K562 (cell line): ENCODE results near the gene MYO10. TPM values are rescaled to one million over a fixed set of nuclear protein-coding genes. Genes with fewer than 3 reads are reported as not detected.

Experiments used
- ATAC-seq: fragments of 200-7000 bp; cut with Tn5 transposase; 3 replicates; pipeline ENCODE4 v1.9.1; 2020; ENCODE audit warnings: moderate library complexity
- BruUV-seq: library from RNA; stranded (reverse); fragments of 400-500 nt; replicated peaks from 2 replicates; lab custom pipeline; 2021; lab: Mats Ljungman, UMichigan
- CTCF ChIA-PET: fragments of 300-600 bp; formaldehyde crosslinking; extraction: SDS; loops from one replicate; lab custom pipeline; 2021; ENCODE audit warnings: low intra/inter-chr PET ratio; lab: Yijun Ruan, JAX
- POLR2A ChIA-PET: fragments of 300-600, 350-650 bp; sonication (Branson Sonifier 250); formaldehyde crosslinking; extraction: SDS; loops from one replicate; lab custom pipeline; 2021; ENCODE audit warnings: antibody characterized with exemption, inconsistent platforms; lab: Yijun Ruan, JAX
- DNase-seq, 4 experiments: peaks; one replicate each; pipeline versions ENCODE4 v3.0.0 to v3.0.0-alpha.2; 2011 to 2018; ENCODE audit warnings: low spot score in 3 of 4, mixed read lengths in 3 of 4; ENCODE audit errors: extremely low read depth in 1 of 4
- FAIRE-seq: peaks from 2 replicates; lab custom pipeline; 2011; peaks lifted over from hg19 to GRCh38; lab: Jason Lieb, UNC
- H2AFZ ChIP-seq: 2 replicates; pipeline ENCODE4 v1.6.0; 2011; ENCODE audit warnings: low read depth, low read length, control low read depth, inconsistent platforms
- H3K27ac ChIP-seq: fragments of 200-600 bp; 3 replicates; pipeline ENCODE4 v1.8.0; 2011; ENCODE audit warnings: low read depth, mild to moderate bottlenecking, control low read depth, inconsistent platforms, low read length, moderate library complexity, mixed read lengths; ENCODE audit errors: extremely low read depth
- H3K27me3 ChIP-seq, 2 experiments: fragments of 300-600 bp in 1 of 2; 2 replicates in 1 of 2; 3 replicates in 1 of 2; pipeline versions ENCODE4 v1.6.0 to v1.8.0; 2011; ENCODE audit warnings: inconsistent platforms in 2 of 2, low read length in 2 of 2, mild to moderate bottlenecking in 1 of 2, mixed read lengths in 1 of 2, moderate library complexity in 1 of 2; ENCODE audit not compliant: control insufficient read depth in 2 of 2, insufficient read depth in 2 of 2
- H3K36me3 ChIP-seq: fragments of 300-600 bp; 3 replicates; pipeline ENCODE4 v1.8.0; 2011; ENCODE audit warnings: mild to moderate bottlenecking, low read length, inconsistent platforms; ENCODE audit not compliant: control insufficient read depth, insufficient read depth
- H3K4me1 ChIP-seq, 2 experiments: fragments of 200-600 bp in 1 of 2; replicated peaks in 1 of 2; 2 replicates in 1 of 2; 3 replicates in 1 of 2; pipeline versions ENCODE4 v1.5.1 to v1.8.0; 2011; ENCODE audit warnings: inconsistent platforms in 2 of 2, low read length in 2 of 2, mild to moderate bottlenecking in 1 of 2, mixed read lengths in 1 of 2, moderate library complexity in 1 of 2; ENCODE audit not compliant: control insufficient read depth in 2 of 2, insufficient read depth in 2 of 2
- H3K4me2 ChIP-seq: 2 replicates; pipeline ENCODE4 v1.6.1; 2011; ENCODE audit warnings: low read length, control low read depth, inconsistent platforms, mixed read lengths; ENCODE audit not compliant: insufficient read depth
- H3K4me3 ChIP-seq: fragments of 200-600 bp; sonication (generic), shearing (Covaris generic); 2 replicates; pipeline ENCODE4 v1.5.1; 2016; ENCODE audit warnings: control low read depth, inconsistent platforms
- H3K79me2 ChIP-seq: fragments of 200-600 bp; 3 replicates; pipeline ENCODE4 v1.8.0; 2011; ENCODE audit warnings: low read length, inconsistent platforms; ENCODE audit not compliant: control insufficient read depth, insufficient read depth
- H3K9ac ChIP-seq, 2 experiments: 2 replicates each; pipeline versions ENCODE4 v1.6.0 to v1.6.1; 2011; ENCODE audit warnings: low read depth in 2 of 2, low read length in 2 of 2, control low read depth in 1 of 2, inconsistent platforms in 1 of 2, mild to moderate bottlenecking in 1 of 2, mixed read lengths in 1 of 2; ENCODE audit not compliant: insufficient read depth in 1 of 2
- H3K9me1 ChIP-seq: one replicate; pipeline ENCODE4 v1.6.0; 2011; ENCODE audit warnings: inconsistent platforms, mild to moderate bottlenecking, low read length, moderate library complexity; ENCODE audit not compliant: control insufficient read depth, insufficient read depth
- H3K9me3 ChIP-seq: replicated peaks from 2 replicates; pipeline ENCODE4 v1.5.1; 2011; ENCODE audit warnings: low read depth, low read length, inconsistent platforms; ENCODE audit not compliant: control insufficient read depth, insufficient read depth
- H4K20me1 ChIP-seq: replicated peaks from 2 replicates; pipeline ENCODE4 v1.6.1; 2011; ENCODE audit warnings: low read length, inconsistent platforms, mixed read lengths; ENCODE audit not compliant: control insufficient read depth, insufficient read depth
- NBN ChIP-seq: fragments of 450-650 bp; IDR thresholded peaks from 2 replicates; pipeline ENCODE4 v1.6.1; 2016; ENCODE audit warnings: low read depth, mild to moderate bottlenecking
- SREBF2 ChIP-seq: sonication (generic); formaldehyde crosslinking; IDR thresholded peaks from 2 replicates; pipeline ENCODE4 v1.4.0; 2020; ENCODE audit warnings: mild to moderate bottlenecking, missing genetic modification reagents
- ZNF445 ChIP-seq: fragments of 250-450 bp; sonication (Bioruptor Pico); IDR thresholded peaks from 2 replicates; pipeline ENCODE4 v1.4.0; 2020; ENCODE audit warnings: low read depth, mild to moderate bottlenecking, moderate library complexity
- WGBS: fragments of 100-300 bp; shearing (Covaris generic); methylation state at CpG from one replicate; pipeline ENCODE4 v1.1.6; 2016; ENCODE audit warnings: low coverage, mixed read lengths; ENCODE audit not compliant: insufficient coverage; ENCODE audit errors: missing lambda C conversion rate; 5-methylcytosine and 5-hydroxymethylcytosine counted together
- in situ Hi-C: fragments of 300-500 bp; cut with MboI; formaldehyde crosslinking; loops from 4 replicates; pipeline ENCODE4 v1.15.0; 2018; ENCODE audit warnings: inconsistent platforms, mixed read lengths
- intact Hi-C: fragments of 100-400 bp; cut with micrococcal nuclease; formaldehyde crosslinking; loops from 2 replicates; pipeline ENCODE4 v1.14.2; 2022
- polyA plus RNA-seq, 8 experiments: library from polyadenylated mRNA; depleted of rRNA in 4 of 8; stranded (reverse) in 5 of 8; unstranded in 3 of 8; fragments of >200 nt; fragmentation: Nextera tagmentation in 2 of 8; fragmentation: Illumina TruSeq in 1 of 8; extraction: Ambion mirVana in 2 of 8; extraction: Trizol in 1 of 8; gene quantifications; 2 replicates each; pipeline versions ENCODE4 v1.2.1 to v1.2.3, GENCODE V29; 2011 to 2014; ENCODE audit warnings: inconsistent platforms in 1 of 8, missing spikeins in 1 of 8
- total RNA-seq, 7 experiments: library from RNA; depleted of rRNA in 6 of 7; stranded (reverse); fragments of >200 nt in 6 of 7; fragmentation: Illumina TruSeq in 2 of 7; extraction: Trizol in 2 of 7; gene quantifications; 2 replicates each; pipeline versions ENCODE4 v1.2.1 to v1.2.3, GENCODE V29; 2011 to 2021; ENCODE audit warnings: low replicate concordance in 1 of 7
- TF ChIP-seq, protein P1 (sequence below): conservative IDR thresholded peaks from 2 replicates; pipeline ENCODE4 v1.6.1; 2011; ENCODE audit warnings: low read depth, mild to moderate bottlenecking, low read length; ENCODE audit not compliant: control insufficient read depth
- TF ChIP-seq, protein P2 (sequence below): fragments of 250-450 bp; sonication (Bioruptor Pico); IDR thresholded peaks from 2 replicates; pipeline ENCODE4 v1.8.0; 2021; ENCODE audit warnings: moderate library complexity, mild to moderate bottlenecking, inconsistent platforms

MYO10 gene
- total and polyA plus RNA-seq, 9 of the 15 experiments (the other 6 are each of a cell fraction or from before 2014, with no cell fraction given), result 0.04 to 0.24 TPM; not detected in 7

DNA sequence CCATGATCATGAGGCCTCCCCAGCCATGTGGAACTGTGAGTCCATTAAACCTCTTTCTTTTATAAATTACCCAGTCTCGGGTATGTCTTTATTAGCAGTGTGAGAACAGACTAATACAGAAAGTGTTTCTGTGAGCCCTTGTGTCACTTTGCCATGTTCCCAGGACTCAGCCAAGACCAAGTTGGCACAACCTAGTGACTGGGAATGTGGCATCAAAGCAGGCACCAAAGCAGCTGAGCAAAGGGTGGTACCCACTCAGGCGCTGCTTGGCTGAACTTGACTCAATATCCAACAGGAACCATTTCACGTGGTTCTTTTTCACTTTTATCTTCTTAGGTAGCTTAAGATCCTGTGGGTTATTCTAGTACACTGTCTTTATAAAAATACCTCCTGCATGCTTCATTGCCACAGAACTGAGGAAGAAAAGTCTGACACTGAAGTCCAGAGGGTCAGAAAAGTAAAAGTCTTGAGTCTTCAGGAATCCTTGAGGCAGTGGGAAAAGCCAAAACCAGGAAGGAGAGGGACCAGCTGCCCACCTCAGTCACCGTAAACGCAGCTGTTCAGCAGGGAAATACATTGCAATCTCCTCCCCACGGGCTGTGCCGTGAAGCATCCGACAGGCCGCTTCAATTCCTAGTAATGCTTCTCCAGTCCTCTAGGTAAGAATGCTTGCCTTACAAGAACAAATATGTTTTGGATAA, 228.8 kb downstream of the MYO10 start (continued):
- TF ChIP-seq, protein P1, sequence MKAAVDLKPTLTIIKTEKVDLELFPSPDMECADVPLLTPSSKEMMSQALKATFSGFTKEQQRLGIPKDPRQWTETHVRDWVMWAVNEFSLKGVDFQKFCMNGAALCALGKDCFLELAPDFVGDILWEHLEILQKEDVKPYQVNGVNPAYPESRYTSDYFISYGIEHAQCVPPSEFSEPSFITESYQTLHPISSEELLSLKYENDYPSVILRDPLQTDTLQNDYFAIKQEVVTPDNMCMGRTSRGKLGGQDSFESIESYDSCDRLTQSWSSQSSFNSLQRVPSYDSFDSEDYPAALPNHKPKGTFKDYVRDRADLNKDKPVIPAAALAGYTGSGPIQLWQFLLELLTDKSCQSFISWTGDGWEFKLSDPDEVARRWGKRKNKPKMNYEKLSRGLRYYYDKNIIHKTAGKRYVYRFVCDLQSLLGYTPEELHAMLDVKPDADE, result no peak
- TF ChIP-seq, all 486 proteins: peak for 0

DNA sequence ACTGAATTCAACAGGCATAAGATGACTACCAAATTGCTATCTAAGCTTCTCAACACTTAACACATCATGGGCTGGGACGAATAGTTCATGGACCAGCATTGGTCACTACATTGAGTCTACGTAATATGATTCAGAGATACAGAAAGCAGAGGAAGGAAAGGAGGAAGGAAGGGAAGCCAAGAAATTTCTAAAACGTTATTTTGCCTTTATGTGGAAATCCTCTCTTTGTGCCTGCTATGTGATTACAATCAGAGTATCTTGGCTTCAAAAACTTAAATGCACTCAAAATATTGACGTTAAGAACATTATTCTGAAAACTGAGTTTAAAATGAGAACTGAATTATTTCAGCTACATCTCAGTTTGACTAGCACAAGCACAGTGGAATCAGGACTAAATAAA, 231.1 kb downstream of the MYO10 start:
- Histone ChIP-seq H3K9ac (no peak overlapping the region), H3K79me2 (no peaks in the 10 kb centered on the region), H4K20me1 (no peaks in the 10 kb centered on the region; the same call in 1 of the 2 replicates), H3K4me3 (no peak overlapping the region), H3K4me1 (peaks cover 0 to 8% of the 10 kb centered on the region in 2 experiments; a peak in 1 of 5 replicates), H3K9me1 (no peaks in the 10 kb centered on the region), H3K27me3 (peaks cover 11 to 25% of the 10 kb centered on the region in 2 experiments; a peak in 4 of 5 replicates), H3K27ac (no peak overlapping the region), H2AFZ (no peak overlapping the region), H3K9me3 (no peaks in the 10 kb centered on the region), H3K36me3 (no peaks in the 10 kb centered on the region), H3K4me2 (no peak overlapping the region)
- CTCF ChIA-PET, result no interaction called here
- BruUV-seq, result no TSS peak
- intact Hi-C loops, result no loop called here
- no peak for TF ChIP-seq ZNF445 (CRISPR knock-in tag)
- TF ChIP-seq, protein P2, sequence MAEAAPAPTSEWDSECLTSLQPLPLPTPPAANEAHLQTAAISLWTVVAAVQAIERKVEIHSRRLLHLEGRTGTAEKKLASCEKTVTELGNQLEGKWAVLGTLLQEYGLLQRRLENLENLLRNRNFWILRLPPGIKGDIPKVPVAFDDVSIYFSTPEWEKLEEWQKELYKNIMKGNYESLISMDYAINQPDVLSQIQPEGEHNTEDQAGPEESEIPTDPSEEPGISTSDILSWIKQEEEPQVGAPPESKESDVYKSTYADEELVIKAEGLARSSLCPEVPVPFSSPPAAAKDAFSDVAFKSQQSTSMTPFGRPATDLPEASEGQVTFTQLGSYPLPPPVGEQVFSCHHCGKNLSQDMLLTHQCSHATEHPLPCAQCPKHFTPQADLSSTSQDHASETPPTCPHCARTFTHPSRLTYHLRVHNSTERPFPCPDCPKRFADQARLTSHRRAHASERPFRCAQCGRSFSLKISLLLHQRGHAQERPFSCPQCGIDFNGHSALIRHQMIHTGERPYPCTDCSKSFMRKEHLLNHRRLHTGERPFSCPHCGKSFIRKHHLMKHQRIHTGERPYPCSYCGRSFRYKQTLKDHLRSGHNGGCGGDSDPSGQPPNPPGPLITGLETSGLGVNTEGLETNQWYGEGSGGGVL (CRISPR knock-in tag), result no peak
- TF ChIP-seq NBN, result no peak
- no peak for TF ChIP-seq SREBF2 (CRISPR knock-in tag)
- WGBS, result 0% methylated on average over 4 of the region's 4 CpGs
- DNase-seq (no peak), FAIRE-seq (no peak), ATAC-seq (no peak)
- in situ Hi-C loops, result no loop called here
- POLR2A ChIA-PET, result no interaction called here
